Astrocyte of the spinal cord (primary cell): ENCODE results near the gene PAK3.
A peak's percentile ranks its signal among the peaks of the same experiment; 100 is the strongest.

Experiments used
- DNase-seq: peaks from one replicate; pipeline ENCODE4 v3.0.0; 2011; ENCODE audit warnings: low read depth, low spot score
- H3K4me3 ChIP-seq: 2 replicates; pipeline ENCODE4 v1.5.1; 2011; ENCODE audit warnings: low read depth, mild to moderate bottlenecking, low read length, moderate library complexity
- CTCF ChIP-seq: IDR thresholded peaks from 2 replicates; pipeline ENCODE4 v1.5.1; 2012; ENCODE audit warnings: low read depth, mild to moderate bottlenecking, low read length, inconsistent platforms
- in situ Hi-C: cut with HindIII; loops from 2 replicates; pipeline ENCODE4 v1.10.0; 2017; ENCODE audit warnings: low sequenced_read_pairs

PAK3 gene

DNA sequence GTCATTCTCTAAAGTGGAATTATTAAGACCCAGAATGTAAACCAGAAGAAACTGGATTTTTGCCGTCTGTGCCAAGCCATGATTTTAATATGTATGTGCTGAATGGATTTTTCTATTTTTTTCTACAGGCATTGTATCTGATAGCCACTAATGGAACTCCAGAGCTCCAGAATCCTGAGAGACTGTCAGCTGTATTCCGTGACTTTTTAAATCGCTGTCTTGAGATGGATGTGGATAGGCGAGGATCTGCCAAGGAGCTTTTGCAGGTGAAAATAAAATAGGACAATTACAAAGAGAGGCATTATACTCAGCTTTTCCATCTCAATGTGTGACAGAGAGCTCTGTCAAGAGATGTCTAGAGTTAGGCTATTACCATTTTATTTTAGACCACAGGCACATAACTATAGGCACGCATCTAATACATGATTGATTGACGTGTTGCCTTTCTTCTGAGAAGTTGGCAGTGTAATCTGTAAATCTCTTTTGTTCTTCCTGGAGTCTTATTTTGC lies 120.4 kb downstream of the PAK3 start:
- TF ChIP-seq CTCF: no peak
- no peak overlapping the region for H3K4me3 ChIP-seq
- in situ Hi-C loops: no loop called here
- DNase-seq: no peak

GRCh38 chrX:111244235-111244750 lies 148.3 kb downstream of the PAK3 start:
- peak; percentile 14 for DNase-seq
- in situ Hi-C loops: no loop called here
- no peak overlapping the region for H3K4me3 ChIP-seq
- peak; percentile 51 for TF ChIP-seq CTCF

GRCh38 chrX:111254896-111255693 lies 159.1 kb downstream of the PAK3 start:
- TF ChIP-seq CTCF: no peak
- in situ Hi-C loops: no loop called here
- H3K4me3 ChIP-seq: no peak overlapping the region
- DNase-seq: no peak

DNA sequence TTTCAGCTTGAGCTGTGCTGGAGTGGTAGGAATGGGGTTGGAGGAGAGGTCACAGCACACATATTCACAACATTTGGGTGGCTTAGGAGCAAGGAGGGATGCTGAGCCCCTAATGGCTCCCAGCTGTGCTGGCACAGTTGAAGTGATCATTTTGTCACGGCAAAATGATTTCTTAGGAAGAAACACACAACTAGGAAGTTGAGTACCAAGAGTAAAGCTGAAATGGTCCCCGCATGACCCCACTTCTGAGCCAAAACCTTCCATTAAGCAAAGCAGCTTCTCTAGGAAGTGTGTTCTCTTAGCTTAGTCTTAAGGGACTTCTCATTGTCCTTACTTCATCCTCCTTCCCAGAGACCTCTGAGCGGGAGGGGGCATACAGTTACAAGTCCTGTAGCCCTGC lies 161.7 kb downstream of the PAK3 start:
- no peak overlapping the region for H3K4me3 ChIP-seq
- TF ChIP-seq CTCF: no peak
- no peak for DNase-seq
- in situ Hi-C loops: no loop called here

DNA sequence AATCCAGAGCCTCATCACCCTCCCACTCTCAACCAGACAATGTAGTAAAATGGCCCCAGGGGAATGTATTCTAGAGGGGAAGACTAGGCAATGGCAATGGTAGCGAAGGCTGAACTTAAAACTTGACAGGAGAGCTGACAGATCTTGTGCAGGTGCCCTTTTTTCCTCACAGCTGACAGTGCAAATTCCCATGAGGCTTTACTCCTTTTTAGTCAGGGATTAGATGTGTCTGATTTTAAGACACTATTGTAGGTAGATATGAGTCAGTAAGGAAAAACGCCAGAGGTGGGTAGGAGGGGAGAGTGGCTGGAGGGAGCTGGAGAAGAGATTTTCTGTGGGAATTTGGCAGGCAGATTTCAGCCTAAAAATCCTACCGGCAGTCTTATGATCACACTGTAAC lies 163.6 kb downstream of the PAK3 start:
- no peak for DNase-seq
- no peak overlapping the region for H3K4me3 ChIP-seq
- TF ChIP-seq CTCF: no peak
- in situ Hi-C loops: no loop called here

- H3K4me3 ChIP-seq: no peak overlapping the region
- in situ Hi-C loops: no loop called here
- DNase-seq: no peak
- no peak for TF ChIP-seq CTCF
These were observed 164.5 kb downstream of the PAK3 start for GRCh38 chrX:111260451-111260850.
